GM21529 (cell line): ENCODE measurements around the gene IMPA2.
"Not testable (repeated sequence)": the region's sequence is repeated elsewhere in the genome, so short reads cannot be mapped to it uniquely, and the experiment has no call there.

Experiments used
- ATAC-seq: cut with Tn5 transposase; IDR thresholded peaks from one replicate; pipeline ENCODE4 v1.9.1; 2021; ENCODE audit not compliant: unreplicated experiment

IMPA2 gene

GRCh38 chr18:12028040-12028628 is 46.8 kb downstream of the IMPA2 start:
- ATAC-seq = no peak

GRCh38 chr18:12028674-12029073 is 47.4 kb downstream of the IMPA2 start:
- no peak for ATAC-seq

- ATAC-seq = no peak
Measured at GRCh38 chr18:12029786-12030584, 48.7 kb downstream of the IMPA2 start.

- ATAC-seq = no peak
Measured at GRCh38 chr18:12030670-12031069, 49.4 kb downstream of the IMPA2 start.

- ATAC-seq = no peak
Measured at GRCh38 chr18:12031181-12031580, 49.9 kb downstream of the IMPA2 start.

- no peak for ATAC-seq
Measured at GRCh38 chr18:12031846-12032245, 50.5 kb downstream of the IMPA2 start.

GRCh38 chr18:12032786-12033642 is 51.7 kb downstream of the IMPA2 start:
- no peak for ATAC-seq

- no peak for ATAC-seq
Measured at GRCh38 chr18:12033643-12034025, 52.3 kb downstream of the IMPA2 start.

GRCh38 chr18:12034241-12035100 is 53.2 kb downstream of the IMPA2 start:
- ATAC-seq = no peak

GRCh38 chr18:12035481-12035880 is 54.2 kb downstream of the IMPA2 start:
- ATAC-seq = no peak

GRCh38 chr18:12036201-12036751 is 55.0 kb downstream of the IMPA2 start:
- ATAC-seq = no peak

- ATAC-seq = no peak
Measured at GRCh38 chr18:12038082-12038638, 56.9 kb downstream of the IMPA2 start.

- peak; percentile 82 for ATAC-seq
Measured at GRCh38 chr18:12038639-12039539, 57.6 kb downstream of the IMPA2 start.

- ATAC-seq = not testable (repeated sequence)
Measured at GRCh38 chr18:12039540-12039930, 58.2 kb downstream of the IMPA2 start.

GRCh38 chr18:12041561-12041960 is 60.3 kb downstream of the IMPA2 start:
- peak; percentile 45 for ATAC-seq

- ATAC-seq = no peak
Measured at GRCh38 chr18:12043811-12044210, 62.5 kb downstream of the IMPA2 start.

- no peak for ATAC-seq
Measured at GRCh38 chr18:12044591-12044990, 63.3 kb downstream of the IMPA2 start.

GRCh38 chr18:12046046-12046750 is 64.9 kb downstream of the IMPA2 start:
- no peak for ATAC-seq
